OCI-LY7 (cell line): ENCODE results near the gene PEDS1. TPM values are rescaled to one million over a fixed set of nuclear protein-coding genes. Genes with fewer than 3 reads are reported as not detected.

Source experiments
- BruUV-seq: library from RNA; stranded (reverse); fragments of 400-500 nt; replicated peaks from 2 replicates; lab custom pipeline; 2021; lab: Mats Ljungman, UMichigan
- CTCF ChIA-PET: fragments of 300-600 bp; sonication (Branson Sonifier 250); formaldehyde crosslinking; loops from one replicate; lab custom pipeline; 2022; ENCODE audit warnings: antibody characterized with exemption; ENCODE audit not compliant: unreplicated experiment; lab: Charles Lee
- POLR2A ChIA-PET: fragments of 300-600 bp; sonication (Branson Sonifier 250); formaldehyde crosslinking; loops from one replicate; lab custom pipeline; 2022; ENCODE audit warnings: antibody characterized with exemption; lab: Charles Lee
- DNase-seq: peaks from one replicate; pipeline ENCODE4 v3.0.0-alpha.2; 2015; ENCODE audit warnings: low spot score
- H2AFZ ChIP-seq: fragments of 200-600 bp; sonication (generic), shearing (Covaris generic); 2 replicates; pipeline ENCODE4 v1.6.1; 2014; ENCODE audit warnings: mild to moderate bottlenecking, antibody characterized with exemption, low read length, moderate library complexity
- H3K27ac ChIP-seq: fragments of 200-600 bp; sonication (generic); 2 replicates; pipeline ENCODE4 v1.5.1; 2014; ENCODE audit warnings: mixed run types, low read depth, mild to moderate bottlenecking, moderate library complexity, low read length, inconsistent platforms; ENCODE audit not compliant: poor library complexity, severe bottlenecking
- H3K36me3 ChIP-seq: fragments of 200-600 bp; sonication (generic); 2 replicates; pipeline ENCODE4 v1.6.1; 2014; ENCODE audit warnings: mild to moderate bottlenecking, antibody characterized with exemption, low read length, moderate library complexity, mixed read lengths; ENCODE audit not compliant: insufficient read depth
- H3K4me1 ChIP-seq: fragments of 200-600 bp; sonication (generic); 2 replicates; pipeline ENCODE4 v1.5.1; 2014; ENCODE audit warnings: mild to moderate bottlenecking, low read length; ENCODE audit not compliant: insufficient read depth, poor library complexity, severe bottlenecking
- H3K4me2 ChIP-seq: fragments of 200-600 bp; sonication (generic); 2 replicates; pipeline ENCODE4 v1.6.1; 2014; ENCODE audit warnings: mild to moderate bottlenecking, low read length
- H3K4me3 ChIP-seq: fragments of 200-600 bp; sonication (generic); 2 replicates; pipeline ENCODE4 v1.5.1; 2014; ENCODE audit warnings: mild to moderate bottlenecking, low read depth, low read length; ENCODE audit not compliant: poor library complexity, severe bottlenecking
- H3K79me2 ChIP-seq: fragments of 200-600 bp; sonication (generic); 2 replicates; pipeline ENCODE4 v1.6.1; 2016; ENCODE audit warnings: low read depth, mild to moderate bottlenecking, low read length, moderate library complexity, mixed read lengths; ENCODE audit not compliant: insufficient read depth
- H3K9me2 ChIP-seq: fragments of 200-600 bp; sonication (generic); 2 replicates; pipeline ENCODE4 v1.6.1; 2016; ENCODE audit warnings: mild to moderate bottlenecking, low read length, mixed read lengths; ENCODE audit not compliant: insufficient read depth
- H3K9me3 ChIP-seq: fragments of 200-600 bp; sonication (generic); 2 replicates; pipeline ENCODE4 v1.6.1; 2014; ENCODE audit warnings: mild to moderate bottlenecking, mixed run types, low read length, mixed read lengths
- H4K20me1 ChIP-seq: fragments of 200-600 bp; sonication (generic); 2 replicates; pipeline ENCODE4 v1.6.1; 2014; ENCODE audit warnings: mild to moderate bottlenecking, antibody characterized with exemption, low read length, moderate library complexity, mixed read lengths; ENCODE audit not compliant: insufficient read depth
- EZH2phosphoT487 ChIP-seq: fragments of 200-600 bp; sonication (generic); IDR thresholded peaks from 2 replicates; pipeline ENCODE4 v1.6.1; 2018; ENCODE audit warnings: low read depth, borderline replicate concordance, mild to moderate bottlenecking, mixed run types, antibody characterized with exemption, low read length, moderate library complexity, mixed read lengths
- intact Hi-C: fragments of 100-400 bp; cut with micrococcal nuclease; formaldehyde crosslinking; loops from one replicate; pipeline ENCODE4 v1.10.0; 2022; ENCODE audit not compliant: unreplicated experiment
- total RNA-seq, 2 experiments: library from RNA; depleted of rRNA in 1 of 2; stranded (reverse); fragments of >200 nt in 1 of 2; shearing (Covaris generic) in 1 of 2; gene quantifications; 2 replicates each; pipeline ENCODE4 v1.2.3, GENCODE V29; 2014 to 2022
- TF ChIP-seq, protein P1 (sequence below): fragments of 200-600 bp; sonication (generic); conservative IDR thresholded peaks from 2 replicates; pipeline ENCODE4 v1.5.1; 2014; ENCODE audit warnings: mild to moderate bottlenecking, antibody characterized with exemption, low read length, moderate library complexity, mixed read lengths

Gene PEDS1
- total RNA-seq, 2 experiments from 2014 or later: 22.0 to 25.9 TPM

DNA sequence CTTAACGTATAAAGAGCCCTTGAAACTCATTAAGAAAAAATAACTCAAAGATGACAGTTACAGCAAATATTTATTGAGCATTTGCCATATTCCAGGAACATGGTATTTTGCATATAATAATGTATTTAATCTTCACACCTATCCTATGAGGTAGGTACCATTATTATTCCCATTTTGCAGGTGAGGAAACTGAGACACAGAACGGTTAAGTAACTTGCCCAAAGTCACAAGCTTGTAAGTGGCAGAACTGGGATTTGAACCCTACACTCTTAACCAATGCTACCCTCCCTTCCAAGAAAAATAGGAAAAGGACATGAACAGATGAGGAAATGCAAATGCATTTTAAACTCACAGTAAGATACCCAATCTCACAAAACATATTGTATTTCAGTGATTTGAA is 35.3 kb downstream of the PEDS1 start:
- Histone ChIP-seq H4K20me1 (no peaks in the 10 kb centered on the region), H2AFZ (no peak overlapping the region), H3K36me3 (no peaks in the 10 kb centered on the region), H3K27ac (no peak overlapping the region), H3K4me3 (no peak overlapping the region), H3K4me1 (peaks cover 24% of the 10 kb centered on the region), H3K9me3 (no peaks in the 10 kb centered on the region), H3K79me2 (peaks cover 20% of the 10 kb centered on the region; the same call in 1 of the 2 replicates), H3K4me2 (no peak overlapping the region), H3K9me2 (no peaks in the 10 kb centered on the region)
- TF ChIP-seq, protein P1, sequence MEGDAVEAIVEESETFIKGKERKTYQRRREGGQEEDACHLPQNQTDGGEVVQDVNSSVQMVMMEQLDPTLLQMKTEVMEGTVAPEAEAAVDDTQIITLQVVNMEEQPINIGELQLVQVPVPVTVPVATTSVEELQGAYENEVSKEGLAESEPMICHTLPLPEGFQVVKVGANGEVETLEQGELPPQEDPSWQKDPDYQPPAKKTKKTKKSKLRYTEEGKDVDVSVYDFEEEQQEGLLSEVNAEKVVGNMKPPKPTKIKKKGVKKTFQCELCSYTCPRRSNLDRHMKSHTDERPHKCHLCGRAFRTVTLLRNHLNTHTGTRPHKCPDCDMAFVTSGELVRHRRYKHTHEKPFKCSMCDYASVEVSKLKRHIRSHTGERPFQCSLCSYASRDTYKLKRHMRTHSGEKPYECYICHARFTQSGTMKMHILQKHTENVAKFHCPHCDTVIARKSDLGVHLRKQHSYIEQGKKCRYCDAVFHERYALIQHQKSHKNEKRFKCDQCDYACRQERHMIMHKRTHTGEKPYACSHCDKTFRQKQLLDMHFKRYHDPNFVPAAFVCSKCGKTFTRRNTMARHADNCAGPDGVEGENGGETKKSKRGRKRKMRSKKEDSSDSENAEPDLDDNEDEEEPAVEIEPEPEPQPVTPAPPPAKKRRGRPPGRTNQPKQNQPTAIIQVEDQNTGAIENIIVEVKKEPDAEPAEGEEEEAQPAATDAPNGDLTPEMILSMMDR: no peak
- no peak for TF ChIP-seq EZH2phosphoT487
- POLR2A ChIA-PET: interaction anchor here (0.8 kb wide), 1 partner anchor 8 kb away, joined by 3 read pairs; no protein-coding TSS in a partner anchor
- DNase-seq: no peak
- intact Hi-C loops: loop anchor here (10.0 kb wide), 1 partner anchor 843 kb away; the partner anchor contains the start of gene ZNFX1
- CTCF ChIA-PET: no interaction called here
- BruUV-seq: no TSS peak

DNA sequence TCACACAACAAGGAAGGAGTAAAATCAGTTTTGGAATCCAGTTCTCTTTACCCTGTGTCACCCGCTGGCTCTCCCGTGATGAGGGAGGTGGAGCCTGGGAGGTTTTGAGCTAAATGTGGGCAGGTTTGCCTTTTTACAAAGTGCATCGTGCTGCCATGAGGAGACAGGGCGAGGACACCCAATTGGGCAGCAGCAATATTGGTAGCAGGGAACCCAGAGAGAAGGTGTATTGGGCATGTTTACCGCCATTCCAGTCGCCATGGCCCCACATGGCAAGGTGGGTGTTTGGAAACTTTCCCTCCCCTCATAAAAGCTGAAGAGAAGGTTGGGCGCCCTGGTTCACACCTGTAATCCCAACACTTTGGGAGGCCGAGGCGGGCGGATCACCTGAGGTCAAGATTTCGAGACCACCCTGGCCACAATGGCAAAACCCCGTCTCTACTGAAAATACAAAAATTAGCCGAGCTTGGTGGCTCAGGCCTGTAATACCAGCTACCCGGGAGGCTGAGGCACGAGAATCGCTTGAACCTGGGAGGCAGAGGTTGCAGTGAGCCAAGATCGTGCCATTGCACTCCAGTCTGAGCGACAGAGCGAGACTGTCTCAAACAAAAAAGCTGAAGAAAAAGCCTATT is 37.0 kb downstream of the PEDS1 start:
- Histone ChIP-seq H3K4me3 (peak overlapping the region; percentile 83), H3K27ac (no peak overlapping the region), H3K9me2 (no peaks in the 10 kb centered on the region), H2AFZ (peak overlapping the region; percentile 96), H3K9me3 (no peaks in the 10 kb centered on the region), H3K4me2 (peak overlapping the region; percentile 94), H3K4me1 (peaks cover 30% of the 10 kb centered on the region), H3K36me3 (no peaks in the 10 kb centered on the region), H3K79me2 (peaks cover 33% of the 10 kb centered on the region), H4K20me1 (peaks cover 10% of the 10 kb centered on the region)
- intact Hi-C loops: loop anchor here (10.0 kb wide), 1 partner anchor 842 kb away; the partner anchor contains the start of gene ZNFX1
- DNase-seq: no peak
- CTCF ChIA-PET: interaction anchor here (0.7 to 1.2 kb wide), 3 partner anchors 15 to 53 kb away, joined by 3 to 4 read pairs (median 3); no protein-coding TSS in a partner anchor
- POLR2A ChIA-PET: interaction anchor here (0.5 to 2.7 kb wide), 11 partner anchors 8 to 932 kb away, joined by 3 to 32 read pairs (median 3); partner anchors contain the start of genes CEBPB and PEDS1
- TF ChIP-seq, protein P1: no peak
- TF ChIP-seq EZH2phosphoT487: no peak
- TSS peak; percentile 87 for BruUV-seq
